Brain microvascular endothelial cell (primary cell): Measurements from ENCODE around the gene TCF12.
A peak's percentile ranks its signal among the peaks of the same experiment; 100 is the strongest.

Experiments
- DNase-seq: peaks from one replicate; pipeline ENCODE4 v3.0.0-alpha.2; 2020
- H3K27ac ChIP-seq: fragments of 250-450 bp; sonication (Bioruptor Pico); 2 replicates; pipeline ENCODE4 v1.5.1; 2020; ENCODE audit warnings: mild to moderate bottlenecking, moderate library complexity
- H3K27me3 ChIP-seq: fragments of 250-450 bp; sonication (Bioruptor Pico); replicated peaks from 2 replicates; pipeline ENCODE4 v1.5.1; 2020; ENCODE audit warnings: mild to moderate bottlenecking
- H3K36me3 ChIP-seq: fragments of 250-450 bp; sonication (Bioruptor Pico); replicated peaks from 2 replicates; pipeline ENCODE4 v1.5.1; 2020; ENCODE audit warnings: mild to moderate bottlenecking
- H3K4me3 ChIP-seq: 2 replicates; pipeline ENCODE4 v1.5.1; 2011; ENCODE audit warnings: low read depth, mild to moderate bottlenecking, control low read depth, low read length, moderate library complexity
- in situ Hi-C: cut with HindIII; loops from 2 replicates; pipeline ENCODE4 v1.10.0; 2017; ENCODE audit warnings: low sequenced_read_pairs, low pct_ligation_motif_present
- TF ChIP-seq, protein P1 (sequence below): IDR thresholded peaks from 2 replicates; pipeline ENCODE4 v1.5.1; 2011; ENCODE audit warnings: low read depth, mild to moderate bottlenecking, moderate library complexity, low read length, control low read depth, inconsistent platforms; ENCODE audit errors: missing control alignments

The TCF12 gene

GRCh38 chr15:56957812-56958406, 39.5 kb downstream of the TCF12 start:
- in situ Hi-C loops = no loop called here
- TF ChIP-seq, protein P1, sequence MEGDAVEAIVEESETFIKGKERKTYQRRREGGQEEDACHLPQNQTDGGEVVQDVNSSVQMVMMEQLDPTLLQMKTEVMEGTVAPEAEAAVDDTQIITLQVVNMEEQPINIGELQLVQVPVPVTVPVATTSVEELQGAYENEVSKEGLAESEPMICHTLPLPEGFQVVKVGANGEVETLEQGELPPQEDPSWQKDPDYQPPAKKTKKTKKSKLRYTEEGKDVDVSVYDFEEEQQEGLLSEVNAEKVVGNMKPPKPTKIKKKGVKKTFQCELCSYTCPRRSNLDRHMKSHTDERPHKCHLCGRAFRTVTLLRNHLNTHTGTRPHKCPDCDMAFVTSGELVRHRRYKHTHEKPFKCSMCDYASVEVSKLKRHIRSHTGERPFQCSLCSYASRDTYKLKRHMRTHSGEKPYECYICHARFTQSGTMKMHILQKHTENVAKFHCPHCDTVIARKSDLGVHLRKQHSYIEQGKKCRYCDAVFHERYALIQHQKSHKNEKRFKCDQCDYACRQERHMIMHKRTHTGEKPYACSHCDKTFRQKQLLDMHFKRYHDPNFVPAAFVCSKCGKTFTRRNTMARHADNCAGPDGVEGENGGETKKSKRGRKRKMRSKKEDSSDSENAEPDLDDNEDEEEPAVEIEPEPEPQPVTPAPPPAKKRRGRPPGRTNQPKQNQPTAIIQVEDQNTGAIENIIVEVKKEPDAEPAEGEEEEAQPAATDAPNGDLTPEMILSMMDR = no peak
- no peak for DNase-seq

GRCh38 chr15:56959318-56959648, 40.8 kb downstream of the TCF12 start:
- in situ Hi-C loops = no loop called here
- H3K36me3 ChIP-seq = no peaks in the 10 kb centered on the region
- no peaks in the 10 kb centered on the region for H3K27me3 ChIP-seq
- no peak for DNase-seq
- no peak overlapping the region for H3K27ac ChIP-seq
- TF ChIP-seq, protein P1 = no peak
- no peak overlapping the region for H3K4me3 ChIP-seq

More at GRCh38 chr15:56957812-56958406, 39.5 kb downstream of the TCF12 start:
- no peaks in the 10 kb centered on the region for H3K27me3 ChIP-seq
- no peak overlapping the region for H3K27ac ChIP-seq
- H3K4me3 ChIP-seq = no peak overlapping the region
- no peaks in the 10 kb centered on the region for H3K36me3 ChIP-seq

DNA sequence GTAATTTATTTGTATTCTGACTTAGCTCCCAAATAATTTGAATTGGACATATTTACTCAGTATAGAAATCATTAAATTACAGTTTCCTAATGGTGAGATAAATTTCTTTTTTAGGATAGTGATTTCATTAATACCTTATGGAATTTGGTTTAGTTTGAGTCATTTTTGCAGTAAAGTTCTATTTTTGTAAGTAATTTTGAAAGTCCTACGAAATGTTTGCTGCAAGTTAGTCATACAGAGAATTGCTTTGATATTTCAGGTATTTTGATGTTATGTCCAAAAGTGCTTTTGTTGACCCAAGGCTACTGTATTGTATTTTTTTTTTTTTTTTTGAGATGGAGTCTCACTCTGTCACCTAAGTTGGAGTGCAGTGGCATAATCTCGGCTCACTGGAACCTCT, 41.7 kb downstream of the TCF12 start:
- TF ChIP-seq, protein P1 = no peak
- no peaks in the 10 kb centered on the region for H3K27me3 ChIP-seq
- no peak overlapping the region for H3K27ac ChIP-seq
- in situ Hi-C loops = no loop called here
- no peak for DNase-seq
- H3K4me3 ChIP-seq = no peak overlapping the region
- no peaks in the 10 kb centered on the region for H3K36me3 ChIP-seq

DNA sequence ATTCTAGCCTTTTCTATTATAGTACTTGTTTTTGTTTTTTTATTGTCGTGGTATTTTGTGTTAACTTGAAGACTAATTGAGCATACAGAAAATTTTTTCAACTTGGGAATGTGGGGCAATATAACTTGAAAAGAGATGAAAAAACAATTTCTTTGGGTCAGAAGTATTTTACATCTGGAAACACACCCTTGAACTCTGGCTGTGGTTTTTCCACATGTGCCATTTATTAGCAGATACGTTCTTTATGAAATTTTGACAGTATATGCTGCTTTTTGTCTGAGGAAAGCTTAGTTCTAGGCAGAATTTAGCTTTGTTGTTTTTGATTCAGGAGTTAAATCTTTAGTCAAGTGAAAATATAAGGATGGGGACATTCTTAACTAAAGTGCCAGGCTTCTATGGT, 44.7 kb downstream of the TCF12 start:
- TF ChIP-seq, protein P1 = no peak
- H3K27me3 ChIP-seq = no peaks in the 10 kb centered on the region
- no peak for DNase-seq
- no peaks in the 10 kb centered on the region for H3K36me3 ChIP-seq
- in situ Hi-C loops = no loop called here
- H3K4me3 ChIP-seq = no peak overlapping the region
- H3K27ac ChIP-seq = no peak overlapping the region

DNA sequence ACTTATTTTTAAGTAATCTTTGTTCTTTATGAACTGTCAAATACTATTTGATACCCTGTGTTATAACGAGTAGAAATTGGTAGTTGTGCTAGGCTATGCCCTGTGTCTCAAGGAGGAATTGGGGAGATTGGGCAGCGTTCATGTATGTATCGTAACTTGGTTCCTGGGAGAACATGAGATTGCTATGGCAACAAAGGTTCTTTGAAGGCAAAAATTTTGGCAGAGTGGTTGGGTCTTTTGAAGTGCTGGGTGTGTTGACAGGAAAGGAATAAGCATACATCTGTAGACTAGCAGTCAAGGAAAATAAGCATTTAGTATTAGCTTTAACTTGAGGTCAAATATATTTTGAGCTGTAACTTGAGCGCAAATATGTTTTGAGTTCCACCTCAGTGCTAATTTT, 45.3 kb downstream of the TCF12 start:
- Histone ChIP-seq H3K36me3 (no peaks in the 10 kb centered on the region), H3K4me3 (no peak overlapping the region), H3K27ac (no peak overlapping the region), H3K27me3 (no peaks in the 10 kb centered on the region)
- TF ChIP-seq, protein P1 = no peak
- in situ Hi-C loops = no loop called here
- DNase-seq = no peak

DNA sequence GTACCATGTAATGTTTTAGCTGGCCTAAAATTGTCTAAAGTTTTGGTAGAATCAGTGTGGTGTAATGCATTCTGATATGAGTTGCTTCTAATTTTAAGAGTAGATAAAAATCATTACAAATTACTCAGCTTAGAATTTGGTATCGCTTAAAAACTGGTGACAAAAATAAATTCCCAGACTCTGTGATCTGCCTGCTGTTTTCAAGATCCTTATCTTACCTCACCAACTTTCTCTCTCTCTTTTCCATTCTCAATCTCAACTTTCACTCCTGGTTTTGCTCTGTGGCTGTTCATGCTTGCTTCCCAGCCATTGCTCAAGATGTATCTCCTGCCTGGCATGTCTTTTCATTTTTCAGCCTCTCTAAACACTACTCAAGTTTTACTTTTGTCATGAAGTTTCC, 45.7 kb downstream of the TCF12 start:
- in situ Hi-C loops = no loop called here
- Histone ChIP-seq H3K4me3 (no peak overlapping the region), H3K36me3 (no peaks in the 10 kb centered on the region), H3K27ac (no peak overlapping the region), H3K27me3 (no peaks in the 10 kb centered on the region)
- peak; percentile 29 for DNase-seq
- TF ChIP-seq, protein P1 = no peak
